Stimulated activated CD4-positive, alpha-beta T cell treated with anti-CD3 and anti-CD28 coated beads, Interleukin-1b, Interleukin-23, amount 100 ng/mL, for 1 hour (primary cell): ENCODE results near the gene TUFT1.
"Not testable (repeated sequence)": the region's sequence is repeated elsewhere in the genome, so short reads cannot be mapped to it uniquely, and the experiment has no call there.

Experiments
- DNase-seq, 2 donors: peaks; one replicate each; pipeline ENCODE4 v3.0.0-alpha.2; 2020; ENCODE audit warnings: low read depth in 2 of 2

Gene TUFT1

GRCh38 chr1:151615711-151616504 lies 75.8 kb downstream of the TUFT1 start:
- DNase-seq: no peak

DNA sequence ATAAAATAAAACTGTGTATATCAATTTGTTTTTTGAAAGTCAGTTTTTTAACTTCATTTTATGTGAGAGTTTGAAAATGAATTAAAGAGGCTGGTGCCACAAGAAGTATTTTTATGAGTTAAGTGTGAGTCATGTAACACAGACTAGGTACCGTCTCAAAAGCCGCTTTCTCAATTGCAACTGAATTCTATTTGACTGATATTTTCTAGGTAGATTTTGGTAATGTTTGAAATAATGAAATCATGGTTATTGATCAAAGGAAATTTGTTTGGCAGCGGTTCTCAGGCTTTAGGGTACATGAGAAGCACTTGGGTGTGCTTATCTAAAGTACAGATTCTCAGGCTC lies 76.4 kb downstream of the TUFT1 start:
- DNase-seq: no peak

GRCh38 chr1:151618003-151618402 lies 77.9 kb downstream of the TUFT1 start:
- no peak for DNase-seq

- no peak for DNase-seq
Measured at GRCh38 chr1:151618470-151618869, 78.4 kb downstream of the TUFT1 start.

- DNase-seq: not testable (repeated sequence)
Measured at GRCh38 chr1:151618996-151619395, 78.9 kb downstream of the TUFT1 start.

GRCh38 chr1:151619489-151620093 lies 79.5 kb downstream of the TUFT1 start:
- no peak for DNase-seq

DNA sequence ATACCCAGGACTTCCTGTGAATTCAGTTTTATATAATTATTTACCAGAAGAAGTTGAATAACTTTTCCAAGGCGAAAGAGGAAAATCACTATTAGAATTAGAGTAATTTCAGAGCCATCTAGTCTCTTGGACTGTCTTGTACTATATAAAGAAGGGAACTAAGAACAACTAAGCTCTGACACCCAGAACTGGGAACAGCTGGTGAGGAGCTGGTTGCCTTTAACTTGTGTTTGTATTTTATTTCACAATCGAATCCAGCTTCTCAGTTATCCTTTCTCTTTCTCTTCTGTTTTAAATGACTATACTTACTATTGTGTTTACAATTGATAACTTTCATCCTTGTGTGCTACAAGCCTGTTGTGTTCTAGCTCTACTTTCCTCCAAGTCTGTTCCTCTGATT lies 80.2 kb downstream of the TUFT1 start:
- DNase-seq: no peak

- no peak for DNase-seq
Measured at GRCh38 chr1:151621351-151621750, 81.2 kb downstream of the TUFT1 start.

- no peak for DNase-seq
Measured at GRCh38 chr1:151624783-151625182, 84.7 kb downstream of the TUFT1 start.

DNA sequence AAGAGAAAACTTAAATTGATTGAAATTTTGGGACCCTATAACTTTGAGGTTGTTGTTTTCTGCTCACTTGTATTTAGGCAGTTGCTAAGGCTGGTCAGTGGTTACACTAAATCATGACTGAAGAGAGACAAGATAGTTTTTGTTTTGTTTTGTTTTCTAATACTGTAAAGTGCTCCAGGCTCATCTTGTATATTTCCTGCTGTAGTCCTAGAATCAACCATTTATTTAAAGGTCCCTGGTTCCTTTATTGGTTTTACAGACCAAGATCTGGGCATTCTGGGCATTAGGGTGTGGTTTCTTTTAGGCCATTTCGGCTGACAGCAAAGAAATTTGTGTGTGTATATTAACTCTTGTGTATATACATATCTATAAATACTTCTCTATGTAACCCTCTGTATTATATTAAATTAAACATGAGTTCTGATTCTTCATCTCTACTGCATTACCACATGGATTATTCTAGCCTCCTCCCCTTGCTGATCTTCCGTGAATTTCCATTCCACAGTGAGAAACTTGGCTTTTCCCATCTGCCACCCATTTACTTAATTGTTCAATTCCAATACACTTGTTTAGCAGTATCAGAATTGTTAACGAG lies 86.7 kb downstream of the TUFT1 start:
- no peak for DNase-seq

DNA sequence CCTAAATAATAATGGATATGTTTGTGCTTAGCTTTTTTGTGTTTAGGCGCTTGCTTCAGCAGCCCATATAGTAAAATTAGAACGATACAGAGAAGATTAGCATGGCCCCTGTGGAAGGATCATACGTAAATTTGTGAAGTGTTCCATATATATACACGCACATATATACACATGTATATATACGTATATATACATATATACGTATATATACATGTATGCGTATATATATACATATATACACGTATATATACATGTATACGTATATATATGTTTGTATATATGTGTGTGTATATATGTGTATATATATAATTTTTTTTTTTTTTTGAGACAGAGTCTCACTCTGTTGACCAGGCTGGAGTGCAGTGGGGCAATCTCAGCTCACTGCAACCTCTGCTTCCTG lies 89.2 kb downstream of the TUFT1 start:
- DNase-seq: no peak
